ENCODE results near the gene PRSS36. TPM values are rescaled to one million over a fixed set of nuclear protein-coding genes. Genes with fewer than 3 reads are reported as not detected.

PRSS36 gene
- 0.43 and 1.8 TPM in 2 replicates for polyA plus RNA-seq

DNA sequence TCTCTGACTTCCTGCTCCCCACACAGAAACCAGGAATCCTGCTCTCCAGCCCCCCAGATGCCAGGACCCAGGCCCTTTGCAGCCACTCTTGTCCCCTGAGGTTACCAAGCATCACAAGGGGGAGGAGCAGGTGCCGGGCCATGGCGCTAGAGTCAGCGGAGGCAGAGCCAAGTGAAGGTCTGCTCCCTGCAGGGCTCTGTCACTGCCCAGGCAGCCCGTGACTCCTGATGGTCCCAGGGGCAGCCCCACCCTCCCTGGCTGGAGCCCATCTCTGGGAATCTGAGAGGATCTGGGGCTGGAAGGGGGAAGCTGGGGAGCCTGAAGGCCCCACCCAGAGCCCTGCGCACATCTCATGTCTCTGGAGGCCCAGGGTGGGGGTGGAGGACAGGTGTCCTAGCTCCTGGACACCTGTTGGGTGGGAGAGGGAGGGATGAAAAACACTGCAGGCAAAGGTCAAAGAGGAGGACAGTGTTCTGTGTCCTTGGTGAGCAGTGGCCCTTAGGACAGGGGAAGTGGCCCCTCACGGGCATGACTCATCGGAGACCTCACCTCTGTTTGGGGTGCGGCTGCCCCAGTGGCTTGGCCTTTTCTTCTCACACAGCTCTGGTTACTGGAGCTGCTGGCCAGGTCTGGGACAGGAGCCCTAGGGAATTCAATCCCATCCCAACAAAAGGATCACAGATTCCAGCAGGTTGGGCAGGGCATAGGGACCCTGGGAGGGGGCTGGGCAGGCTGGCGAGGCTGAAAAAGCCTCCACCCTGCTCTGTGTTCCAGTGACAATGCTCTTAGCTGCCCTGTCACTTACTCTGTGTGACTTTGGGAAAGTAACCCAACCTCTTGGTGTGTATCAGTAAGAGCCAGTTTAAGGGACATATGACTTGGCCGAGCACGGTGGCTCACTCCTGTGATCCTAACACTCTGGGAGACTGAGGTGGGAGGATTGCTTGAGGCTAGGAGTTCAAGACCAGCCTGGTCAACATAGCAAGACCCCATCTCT is at the start of gene PRSS36:
PRSS36 (minus strand) TSS at position 173 of the 997 bp plus-strand sequence; CDS start at position 142, 31 bp downstream.

DNA sequence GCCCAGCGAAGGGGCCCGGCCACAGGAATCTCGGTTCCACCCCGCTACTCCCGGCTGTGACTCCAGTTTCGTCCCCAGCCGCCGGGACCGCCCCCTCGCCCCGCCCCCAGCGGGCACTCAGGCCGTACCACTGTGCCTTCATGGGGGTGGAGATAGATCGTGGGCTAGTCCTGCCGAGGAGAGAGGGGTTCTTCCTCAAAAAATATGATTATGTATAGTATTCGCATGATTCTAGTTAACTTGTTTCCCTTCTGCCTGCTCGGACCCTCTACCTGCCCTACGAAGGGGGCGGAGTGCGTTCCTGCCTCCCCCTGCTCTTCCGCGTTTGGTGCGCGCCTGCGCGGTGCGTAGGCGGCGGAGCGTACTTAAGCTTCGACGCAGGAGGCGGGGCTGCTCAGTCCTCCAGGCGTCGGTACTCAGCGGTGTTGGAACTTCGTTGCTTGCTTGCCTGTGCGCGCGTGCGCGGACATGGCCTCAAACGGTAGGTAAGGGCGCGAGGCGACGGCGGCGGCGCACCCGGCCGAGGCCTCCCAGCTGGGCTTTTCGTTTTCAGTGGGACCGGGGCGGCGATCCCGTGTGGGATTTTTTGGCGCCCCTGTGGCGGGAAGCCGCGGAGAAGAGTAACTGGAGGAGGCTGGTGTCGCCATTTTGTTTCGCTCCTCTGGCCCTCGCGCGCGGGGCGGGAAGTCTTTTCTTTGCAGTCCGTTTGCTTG is 30.0 kb upstream of the PRSS36 start, which contains the start of gene FUS:
FUS (plus strand) TSS at position 393 of the 713 bp plus-strand sequence; CDS start at position 469, 76 bp downstream.

DNA sequence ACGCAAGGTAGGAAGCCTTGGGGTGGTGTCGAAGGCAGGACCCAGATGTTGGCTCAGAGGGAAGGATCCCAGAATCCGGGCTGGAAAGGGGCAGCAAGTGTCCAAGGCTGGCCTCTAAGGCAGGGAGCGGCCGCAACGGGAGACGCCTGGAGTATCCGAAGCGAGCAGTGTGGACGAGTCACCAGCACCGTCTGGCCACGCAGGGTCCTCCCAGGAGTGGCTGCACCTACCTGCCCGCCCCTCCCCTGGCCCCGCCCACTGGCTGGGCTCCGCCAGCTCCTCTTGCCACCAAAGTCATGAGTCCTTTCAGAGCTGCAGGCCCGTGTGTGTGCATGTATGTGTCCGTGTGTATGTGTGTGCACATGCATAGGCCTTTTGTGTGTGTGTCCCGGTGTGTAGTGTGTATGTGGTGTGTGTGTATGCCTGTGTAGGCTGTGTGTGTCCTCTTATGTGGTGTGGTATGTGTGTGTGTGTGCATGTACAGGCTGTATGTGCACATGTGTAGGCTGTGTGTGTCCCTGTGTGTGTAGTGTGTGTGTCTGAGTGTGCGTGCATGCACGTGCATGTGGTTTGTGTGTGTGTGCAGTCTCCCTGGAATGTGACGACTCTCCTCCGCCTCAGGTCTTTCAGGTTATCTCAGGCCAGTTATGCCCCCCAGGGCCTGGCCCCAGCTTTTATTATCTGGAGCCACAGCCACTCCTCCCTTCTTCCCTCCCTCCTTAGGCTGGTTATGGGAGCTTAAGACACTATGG is 14.2 kb downstream of the PRSS36 start, which contains the start of gene PRSS8:
PRSS8 (minus strand) TSS at position 193 of the 752 bp plus-strand sequence. CDS start 229 bp downstream, outside the sequence.

DNA sequence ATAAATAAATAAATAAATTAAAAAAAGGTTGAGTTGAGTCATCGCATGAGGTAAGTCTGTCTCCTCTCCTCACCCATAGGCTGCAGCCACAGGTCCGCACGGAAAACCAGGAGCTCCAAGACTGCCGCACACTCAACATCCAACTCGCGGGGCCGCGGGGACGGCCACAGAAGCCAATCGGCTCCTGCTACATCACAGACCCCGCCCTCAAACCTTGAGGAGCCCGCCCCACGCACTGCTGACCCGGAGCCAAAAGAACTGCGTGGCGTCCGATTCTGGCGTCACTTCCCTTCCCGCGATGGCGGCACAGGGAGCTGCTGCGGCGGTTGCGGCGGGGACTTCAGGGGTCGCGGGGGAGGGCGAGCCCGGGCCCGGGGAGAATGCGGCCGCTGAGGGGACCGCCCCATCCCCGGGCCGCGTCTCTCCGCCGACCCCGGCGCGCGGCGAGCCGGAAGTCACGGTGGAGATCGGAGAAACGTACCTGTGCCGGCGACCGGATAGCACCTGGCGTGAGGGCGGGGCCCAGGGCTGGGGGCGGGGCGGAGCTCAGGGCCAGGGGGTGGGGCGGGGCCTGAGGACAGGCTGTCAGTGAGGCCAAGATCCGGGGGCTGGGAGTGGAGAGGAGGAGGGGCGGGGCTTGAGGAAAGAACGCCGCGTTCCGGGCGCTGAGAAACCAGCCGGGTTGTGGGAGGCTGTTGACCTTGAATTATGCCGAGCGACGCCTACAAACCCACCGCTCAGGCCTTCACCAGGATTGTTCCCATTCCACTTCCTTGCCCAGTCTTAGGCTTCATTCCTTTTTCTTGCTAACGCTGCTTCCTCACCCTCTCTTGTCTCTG is 32.3 kb downstream of the PRSS36 start, which contains the start of gene KAT8:
KAT8 (plus strand) TSS at position 281 of the 839 bp plus-strand sequence; CDS start at position 299, 18 bp downstream.

DNA sequence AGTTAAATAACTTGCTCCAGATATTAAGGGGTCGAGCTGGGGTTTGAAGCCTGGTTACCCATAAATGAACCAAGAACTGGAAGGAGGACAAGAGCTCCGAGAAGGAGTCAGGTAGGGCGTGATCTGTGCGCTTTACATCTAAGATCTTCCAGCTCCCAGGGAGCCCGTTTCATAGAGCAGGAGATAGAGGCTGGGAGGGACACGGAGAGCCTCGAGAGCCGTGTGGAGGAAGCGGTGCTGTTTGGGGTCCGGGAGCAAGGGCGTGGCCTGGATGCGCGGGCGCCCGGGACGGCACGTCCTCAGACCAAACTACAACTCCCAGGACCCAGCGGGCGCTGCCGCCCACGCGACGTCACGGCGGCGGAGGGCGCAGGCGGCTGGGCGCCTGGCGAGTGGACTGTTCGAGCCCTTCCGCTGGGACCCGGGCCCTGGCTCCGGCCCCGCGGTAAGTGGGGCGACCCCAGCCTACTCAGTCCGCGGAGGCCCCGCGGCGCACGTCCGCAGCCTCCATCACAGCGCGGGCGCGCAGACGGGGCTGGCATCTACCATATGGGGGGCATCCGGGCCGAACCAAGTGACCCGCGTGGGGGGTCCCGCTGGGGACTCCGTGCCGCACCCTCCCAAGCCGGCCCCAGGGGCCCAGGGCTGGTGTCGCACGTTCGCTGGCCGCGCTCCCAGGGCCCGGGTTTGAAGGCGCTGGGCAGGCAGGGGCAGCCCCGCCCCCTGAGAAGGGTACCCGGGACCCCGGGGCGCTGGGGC is 41.7 kb downstream of the PRSS36 start, which contains the start of gene BCKDK:
BCKDK (plus strand) TSS at position 352 of the 759 bp plus-strand sequence. CDS start 838 bp downstream, outside the sequence.

DNA sequence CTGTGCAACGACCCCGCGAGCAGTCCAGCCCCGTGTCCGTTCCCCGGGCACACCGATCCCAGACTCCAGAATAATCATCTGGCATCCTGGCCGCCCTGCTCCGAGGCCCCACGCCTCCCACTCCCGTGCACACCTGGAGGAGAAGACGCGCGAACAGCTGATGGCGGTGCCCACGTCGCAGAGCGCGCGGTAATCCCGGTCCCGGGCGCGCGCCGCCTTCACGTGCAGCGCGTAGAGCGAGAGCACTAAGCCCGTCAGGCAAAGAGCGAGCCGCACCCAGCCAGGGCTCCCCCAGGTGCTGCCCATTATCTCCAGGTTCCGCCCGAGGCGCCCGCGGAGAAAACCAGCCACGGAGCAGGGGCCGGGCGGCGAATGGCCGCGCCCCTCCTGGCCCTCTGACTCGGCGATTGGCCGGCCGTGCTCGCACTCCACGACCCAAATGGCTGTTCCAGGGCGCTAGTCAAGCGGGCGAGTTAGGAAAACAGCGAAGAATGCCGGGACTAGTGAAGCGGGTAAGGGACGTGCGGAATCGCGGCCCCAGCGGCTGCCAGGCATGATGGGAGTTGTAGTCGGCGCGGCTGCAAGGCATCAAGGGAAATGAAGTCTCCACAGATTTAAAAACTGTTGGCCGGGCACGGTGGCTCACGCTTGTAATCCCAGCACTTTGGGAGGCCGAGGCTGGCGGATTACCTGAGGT is 55.3 kb downstream of the PRSS36 start, which contains the start of gene VKORC1:
VKORC1 (minus strand) TSS at position 374 of the 697 bp plus-strand sequence; CDS start at position 306, 68 bp downstream.

Other genes starting within 250 kb of the PRSS36 start
- 0.52 TPM in 1 of 2 replicates, not detected in the other for gene FBXL19, start 226.5 kb downstream of the PRSS36 start, polyA plus RNA-seq
- 58.6 and 83.0 TPM in 2 replicates for gene ORAI3, start 201.0 kb downstream of the PRSS36 start, polyA plus RNA-seq
- gene SETD1A, start 192.3 kb downstream of the PRSS36 start, polyA plus RNA-seq = 0.27 and 0.34 TPM in 2 replicates
- not detected in 2 replicates for gene HSD3B7, start 164.9 kb downstream of the PRSS36 start, polyA plus RNA-seq
- 2.5 and 3.0 TPM in 2 replicates for gene STX1B, start 139.4 kb downstream of the PRSS36 start, polyA plus RNA-seq
- 15.6 and 16.6 TPM in 2 replicates for gene STX4, start 116.5 kb downstream of the PRSS36 start, polyA plus RNA-seq
- gene ZNF668, start 75.8 kb downstream of the PRSS36 start, polyA plus RNA-seq = 0.11 TPM in 1 of 2 replicates, not detected in the other
- 0.20 and 0.43 TPM in 2 replicates for gene ZNF646, start 75.6 kb downstream of the PRSS36 start, polyA plus RNA-seq
- not detected in 2 replicates for gene PRSS53, start 61.1 kb downstream of the PRSS36 start, polyA plus RNA-seq
- 47.0 and 48.3 TPM in 2 replicates for gene VKORC1, start 55.3 kb downstream of the PRSS36 start, polyA plus RNA-seq
- 8.4 and 10.6 TPM in 2 replicates for gene BCKDK, start 41.7 kb downstream of the PRSS36 start, polyA plus RNA-seq
- gene KAT8, start 32.4 kb downstream of the PRSS36 start, polyA plus RNA-seq = 16.0 and 16.5 TPM in 2 replicates
- gene PRSS8, start 14.3 kb downstream of the PRSS36 start, polyA plus RNA-seq = not detected in 2 replicates
- gene FUS, start 30.1 kb upstream of the PRSS36 start, polyA plus RNA-seq = 41.0 and 45.9 TPM in 2 replicates
- gene PYCARD, start 52.7 kb upstream of the PRSS36 start, polyA plus RNA-seq = 0.41 TPM in 1 of 2 replicates, not detected in the other
- gene TRIM72, start 64.1 kb upstream of the PRSS36 start, polyA plus RNA-seq = not detected in 2 replicates
- 0.94 and 1.6 TPM in 2 replicates for gene PYDC1, start 67.1 kb upstream of the PRSS36 start, polyA plus RNA-seq
- not detected in 2 replicates for gene ITGAM, start 109.9 kb upstream of the PRSS36 start, polyA plus RNA-seq
- 0.28 TPM in 1 of 2 replicates, not detected in the other for gene ITGAX, start 205.1 kb upstream of the PRSS36 start, polyA plus RNA-seq
- gene ITGAD, start 243.3 kb upstream of the PRSS36 start, polyA plus RNA-seq = not detected in 2 replicates

All from Purkinje cell (primary cell).